Upper lobe of left lung (tissue), 6 donors: ENCODE data around the gene LAMA3. TPM values are rescaled to one million over a fixed set of nuclear protein-coding genes. Genes with fewer than 3 reads are reported as not detected.
"Not testable (repeated sequence)": the region's sequence is repeated elsewhere in the genome, so short reads cannot be mapped to it uniquely, and the experiment has no call there.

Experiments
- ATAC-seq, 2 donors: fragments of 200-7000 bp; cut with Tn5 transposase; one replicate each; pipeline ENCODE4 v1.9.1; 2022; ENCODE audit warnings: mild to moderate bottlenecking in 2 of 2, moderate library complexity in 2 of 2; ENCODE audit not compliant: low FRiP score in 2 of 2
- DNase-seq, 2 donors: peaks; one replicate each; pipeline ENCODE4 v3.0.0-alpha.2; 2019 to 2020
- H3K27ac ChIP-seq, 4 donors: fragments of 200-600 bp; sonication (generic); one replicate each; pipeline ENCODE4 v1.5.1; 2016 to 2019
- H3K27me3 ChIP-seq, 4 donors: fragments of 200-600 bp; sonication (generic); one replicate each; pipeline ENCODE4 v1.5.1; 2017 to 2019
- H3K36me3 ChIP-seq, 4 donors: fragments of 200-600 bp; sonication (generic); one replicate each; pipeline ENCODE4 v1.5.1; 2016 to 2019
- H3K4me1 ChIP-seq, 4 donors: fragments of 200-600 bp; sonication (generic); one replicate each; pipeline ENCODE4 v1.5.1; 2018 to 2019
- H3K4me3 ChIP-seq, 4 donors: fragments of 200-600 bp; sonication (generic); one replicate each; pipeline ENCODE4 v1.5.1; 2017 to 2019; ENCODE audit warnings: mild to moderate bottlenecking in 2 of 4, moderate library complexity in 1 of 4
- H3K9me3 ChIP-seq, 4 donors: fragments of 200-600 bp; sonication (generic); one replicate each; pipeline ENCODE4 v1.5.1; 2018 to 2019
- CTCF ChIP-seq, 6 experiments: fragments of 450-650 bp in 4 of 6; fragments of 200-600 bp in 2 of 6; sonication (generic) in 2 of 6; IDR thresholded peaks; one replicate each; pipeline ENCODE4 v1.5.1; 2016 to 2019; ENCODE audit warnings: antibody characterized with exemption in 6 of 6
- EP300 ChIP-seq, 4 donors: sonication (generic); formaldehyde crosslinking; IDR thresholded peaks; one replicate each; pipeline ENCODE4 v1.5.1; 2017; ENCODE audit warnings: antibody characterized with exemption in 4 of 4, control low read depth in 2 of 4
- POLR2A ChIP-seq, 4 donors: fragments of 450-650 bp; IDR thresholded peaks; one replicate each; pipeline ENCODE4 v1.5.1; 2016 to 2017; ENCODE audit warnings: antibody characterized with exemption in 4 of 4, mild to moderate bottlenecking in 2 of 4
- POLR2AphosphoS5 ChIP-seq, 2 donors: sonication (generic); formaldehyde crosslinking; IDR thresholded peaks; one replicate each; pipeline ENCODE4 v1.5.1; 2017; ENCODE audit warnings: antibody characterized with exemption in 2 of 2
- WGBS, 2 donors: methylation state at CpG; one replicate each; pipeline ENCODE4 v1.1.5; 2017 to 2018; 5-methylcytosine and 5-hydroxymethylcytosine counted together
- total RNA-seq, 6 donors: library from RNA; depleted of rRNA in 4 of 6; stranded (reverse); fragments of >200 nt in 4 of 6; gene quantifications; one replicate each; pipeline versions ENCODE4 v1.1.0 to v1.2.1, GENCODE V29; 2016 to 2021
- donor health status: DM: no; HTN: no; CAD: no; lungs with moderate emphysema.
- donor health status: DM: no; HTN: yes; CAD: no; lungs with severe emphysema.

LAMA3 gene
- total RNA-seq, 6 donors from 2014 or later: 88.2 to 202 (median 141) TPM

GRCh38 chr18:23711426-23711825 lies 22.2 kb downstream of the LAMA3 start:
- peaks cover 0 to 9% (median 5%) of the 10 kb centered on the region in 4 donors for H3K9me3 ChIP-seq
- H3K27ac ChIP-seq: no peak overlapping the region
- DNase-seq: no peak
- no peak for ATAC-seq
- H3K27me3 ChIP-seq: no peaks in the 10 kb centered on the region
- H3K4me3 ChIP-seq: no peak overlapping the region
- no peaks in the 10 kb centered on the region for H3K36me3 ChIP-seq
- TF ChIP-seq POLR2AphosphoS5 (IDR thresholded peaks at IDR 0.05) (no peak), EP300 (IDR thresholded peaks at IDR 0.05) (no peak), POLR2A (IDR thresholded peaks at IDR 0.05) (no peak), CTCF (IDR thresholded peaks at IDR 0.05) (no peak)
- H3K4me1 ChIP-seq: no peaks in the 10 kb centered on the region
- 86 to 91% methylated on average over 1 of the region's 1 CpG for WGBS, 2 donors

- ATAC-seq: peak in 1 of 2 donors; percentile 34
- TF ChIP-seq CTCF (IDR thresholded peaks at IDR 0.05): no peak
- no peak for TF ChIP-seq POLR2AphosphoS5 (IDR thresholded peaks at IDR 0.05)
- TF ChIP-seq EP300 (IDR thresholded peaks at IDR 0.05): no peak
- TF ChIP-seq POLR2A (IDR thresholded peaks at IDR 0.05): no peak
- H3K4me3 ChIP-seq: no peak overlapping the region
- no peaks in the 10 kb centered on the region for H3K4me1 ChIP-seq
- no peak overlapping the region for H3K27ac ChIP-seq
- 42 to 56% methylated on average over 3 of the region's 3 CpGs for WGBS, 2 donors
- no peaks in the 10 kb centered on the region for H3K27me3 ChIP-seq
- peaks cover 0 to 1% (median under 1%) of the 10 kb centered on the region in 4 donors for H3K9me3 ChIP-seq
- DNase-seq: no peak
- no peaks in the 10 kb centered on the region for H3K36me3 ChIP-seq
Observed at GRCh38 chr18:23712445-23712844, 23.2 kb downstream of the LAMA3 start.

DNA sequence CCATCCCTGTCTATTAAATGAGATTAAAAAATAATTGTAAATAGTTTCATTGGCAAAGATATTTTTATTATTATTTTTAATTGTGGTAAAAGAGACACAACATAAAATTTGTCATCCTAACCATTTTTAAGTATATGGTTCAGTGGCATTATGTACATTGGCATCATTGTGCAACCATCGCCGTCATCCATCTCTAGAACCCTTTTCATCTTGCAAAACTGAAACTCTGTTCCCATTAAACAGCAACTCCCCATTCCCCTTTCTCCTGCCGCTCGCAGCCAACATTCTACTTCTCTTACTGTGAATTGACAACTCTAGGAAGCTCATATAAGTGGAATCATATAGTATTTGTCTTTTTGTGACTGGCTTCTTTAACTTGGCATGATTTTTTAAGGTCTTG lies 25.3 kb downstream of the LAMA3 start:
- no peaks in the 10 kb centered on the region for H3K27me3 ChIP-seq
- no peak for ATAC-seq
- no peaks in the 10 kb centered on the region for H3K36me3 ChIP-seq
- H3K4me1 ChIP-seq: no peaks in the 10 kb centered on the region
- H3K9me3 ChIP-seq: no peaks in the 10 kb centered on the region
- no peak for DNase-seq
- 68 to 86% methylated on average over 4 of the region's 4 CpGs for WGBS, 2 donors
- no peak overlapping the region for H3K27ac ChIP-seq
- TF ChIP-seq EP300 (IDR thresholded peaks at IDR 0.05) (no peak), POLR2AphosphoS5 (IDR thresholded peaks at IDR 0.05) (no peak), CTCF (IDR thresholded peaks at IDR 0.05) (no peak), POLR2A (IDR thresholded peaks at IDR 0.05) (no peak)
- no peak overlapping the region for H3K4me3 ChIP-seq

- ATAC-seq: not testable (repeated sequence)
Observed at GRCh38 chr18:23716079-23716478, 26.8 kb downstream of the LAMA3 start.

GRCh38 chr18:23716516-23716915 lies 27.3 kb downstream of the LAMA3 start:
- DNase-seq: no peak
- Histone ChIP-seq H3K4me1 (no peaks in the 10 kb centered on the region), H3K36me3 (no peaks in the 10 kb centered on the region), H3K4me3 (no peak overlapping the region), H3K27ac (no peak overlapping the region), H3K27me3 (no peaks in the 10 kb centered on the region), H3K9me3 (no peaks in the 10 kb centered on the region)
- no peak for TF ChIP-seq POLR2AphosphoS5 (IDR thresholded peaks at IDR 0.05)
- TF ChIP-seq POLR2A (IDR thresholded peaks at IDR 0.05): no peak
- no peak for TF ChIP-seq EP300 (IDR thresholded peaks at IDR 0.05)
- no peak for TF ChIP-seq CTCF (IDR thresholded peaks at IDR 0.05)
- 79 to 93% methylated on average over 3 of the region's 3 CpGs for WGBS, 2 donors
- no peak for ATAC-seq

More at GRCh38 chr18:23716079-23716478, 26.8 kb downstream of the LAMA3 start:
- H3K9me3 ChIP-seq, H3K27ac ChIP-seq, H3K4me3 ChIP-seq, H3K36me3 ChIP-seq, H3K27me3 ChIP-seq, H3K4me1 ChIP-seq, DNase-seq: not testable (repeated sequence)
- WGBS, 2 donors: 74 to 92% methylated on average over 8 of the region's 8 CpGs
